ENCODE results near the gene MUC3A. TPM values are rescaled to one million over a fixed set of nuclear protein-coding genes. Genes with fewer than 3 reads are reported as not detected.

The MUC3A gene
- total RNA-seq, 1 donor from 2014 or later, result under 0.01 TPM

DNA sequence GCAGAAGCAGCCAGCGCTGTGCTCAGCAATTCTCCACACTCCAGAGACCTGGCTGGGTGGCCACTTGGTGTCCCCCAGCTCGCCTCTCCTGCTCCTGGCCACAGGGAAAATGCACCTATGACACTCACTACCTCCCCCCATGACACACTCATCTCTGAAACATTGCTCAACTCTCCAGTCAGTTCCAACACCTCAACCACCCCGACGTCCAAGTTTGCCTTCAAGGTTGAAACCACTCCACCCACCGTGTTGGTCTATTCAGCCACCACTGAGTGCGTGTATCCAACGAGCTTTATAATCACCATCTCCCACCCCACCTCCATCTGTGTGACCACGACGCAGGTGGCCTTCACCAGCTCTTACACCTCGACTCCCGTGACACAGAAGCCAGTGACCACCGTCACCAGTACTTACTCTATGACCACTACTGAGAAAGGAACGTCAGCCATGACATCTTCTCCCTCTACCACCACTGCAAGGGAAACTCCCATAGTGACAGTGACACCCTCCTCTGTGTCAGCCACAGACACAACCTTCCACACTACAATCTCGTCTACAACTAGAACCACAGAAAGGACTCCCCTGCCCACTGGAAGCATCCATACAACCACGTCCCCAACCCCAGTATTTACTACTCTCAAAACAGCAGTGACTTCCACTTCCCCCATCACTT is 2.7 kb downstream of the MUC3A start:
- H3K36me3 ChIP-seq (ENCODE audit: control insufficient read depth, insufficient read depth, low read length), result no peaks in the 10 kb centered on the region
- peaks cover 2% of the 10 kb centered on the region for H3K27me3 ChIP-seq (ENCODE audit: control insufficient read depth, insufficient read depth, low read length)
- FAIRE-seq (no peak), DNase-seq (ENCODE audit: low read depth) (no peak)
- no peak for TF ChIP-seq CTCF (IDR thresholded peaks at IDR 0.05; ENCODE audit: insufficient read depth, low read length, severe bottlenecking)
- H3K4me3 ChIP-seq (ENCODE audit: low read depth, low read length), result no peak overlapping the region

GRCh38 chr7:100952641-100953040 is 3.3 kb downstream of the MUC3A start:
- H3K36me3 ChIP-seq (ENCODE audit: control insufficient read depth, insufficient read depth, low read length), result no peaks in the 10 kb centered on the region
- H3K4me3 ChIP-seq (ENCODE audit: low read depth, low read length), result no peak overlapping the region
- TF ChIP-seq CTCF (IDR thresholded peaks at IDR 0.05; ENCODE audit: insufficient read depth, low read length, severe bottlenecking), result no peak
- FAIRE-seq, result no peak
- peaks cover 2% of the 10 kb centered on the region for H3K27me3 ChIP-seq (ENCODE audit: control insufficient read depth, insufficient read depth, low read length)
- no peak for DNase-seq (ENCODE audit: low read depth)

- Histone ChIP-seq H3K27me3 (ENCODE audit: control insufficient read depth, insufficient read depth, low read length) (no peaks in the 10 kb centered on the region), H3K36me3 (ENCODE audit: control insufficient read depth, insufficient read depth, low read length) (no peaks in the 10 kb centered on the region), H3K4me3 (ENCODE audit: low read depth, low read length) (no peak overlapping the region)
- DNase-seq (ENCODE audit: low read depth) (peak; percentile 27), FAIRE-seq (no peak)
- no peak for TF ChIP-seq CTCF (IDR thresholded peaks at IDR 0.05; ENCODE audit: insufficient read depth, low read length, severe bottlenecking)
These were observed 8.6 kb downstream of the MUC3A start for GRCh38 chr7:100957832-100958421.

DNA sequence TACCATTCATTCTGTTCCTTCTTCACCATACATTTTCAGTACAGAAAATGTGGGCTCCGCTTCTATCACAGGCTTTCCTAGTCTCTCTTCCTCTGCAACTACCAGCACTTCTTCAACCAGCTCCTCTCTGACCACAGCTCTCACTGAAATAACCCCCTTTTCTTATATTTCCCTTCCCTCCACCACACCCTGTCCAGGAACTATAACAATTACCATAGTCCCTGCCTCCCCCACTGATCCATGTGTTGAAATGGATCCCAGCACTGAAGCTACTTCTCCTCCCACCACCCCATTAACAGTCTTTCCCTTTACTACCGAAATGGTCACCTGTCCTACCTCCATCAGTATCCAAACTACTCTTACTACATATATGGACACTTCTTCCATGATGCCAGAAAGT is 10.6 kb downstream of the MUC3A start:
- Histone ChIP-seq H3K4me3 (ENCODE audit: low read depth, low read length) (no peak overlapping the region), H3K36me3 (ENCODE audit: control insufficient read depth, insufficient read depth, low read length) (no peaks in the 10 kb centered on the region), H3K27me3 (ENCODE audit: control insufficient read depth, insufficient read depth, low read length) (no peaks in the 10 kb centered on the region)
- TF ChIP-seq CTCF (IDR thresholded peaks at IDR 0.05; ENCODE audit: insufficient read depth, low read length, severe bottlenecking), result no peak
- FAIRE-seq (no peak), DNase-seq (ENCODE audit: low read depth) (no peak)

DNA sequence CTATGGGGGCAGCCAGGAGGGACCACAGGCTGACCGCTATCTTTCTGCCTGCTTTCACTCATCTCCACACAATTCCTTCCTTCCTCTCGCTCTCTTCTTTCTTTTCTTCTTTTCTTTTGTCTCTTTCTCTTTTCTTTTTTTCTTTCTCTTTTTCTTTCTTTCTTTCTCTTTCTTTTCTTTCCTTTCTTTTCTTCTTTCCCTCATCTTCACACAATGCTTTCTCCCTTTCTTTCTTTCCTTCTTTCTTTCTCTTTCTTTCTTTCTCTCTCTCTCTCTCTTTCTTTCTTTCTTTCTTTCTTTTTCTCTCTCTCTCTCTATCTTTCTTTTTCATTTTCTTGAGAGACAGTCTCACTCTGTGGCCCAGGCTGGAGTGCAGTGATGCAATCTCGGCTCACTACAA is 13.2 kb downstream of the MUC3A start:
- FAIRE-seq (no peak), DNase-seq (ENCODE audit: low read depth) (no peak)
- H3K27me3 ChIP-seq (ENCODE audit: control insufficient read depth, insufficient read depth, low read length), result peaks cover 19% of the 10 kb centered on the region
- no peaks in the 10 kb centered on the region for H3K36me3 ChIP-seq (ENCODE audit: control insufficient read depth, insufficient read depth, low read length)
- no peak for TF ChIP-seq CTCF (IDR thresholded peaks at IDR 0.05; ENCODE audit: insufficient read depth, low read length, severe bottlenecking)
- no peak overlapping the region for H3K4me3 ChIP-seq (ENCODE audit: low read depth, low read length)

- no peak for TF ChIP-seq CTCF (IDR thresholded peaks at IDR 0.05; ENCODE audit: insufficient read depth, low read length, severe bottlenecking)
- Histone ChIP-seq H3K36me3 (ENCODE audit: control insufficient read depth, insufficient read depth, low read length) (no peaks in the 10 kb centered on the region), H3K4me3 (ENCODE audit: low read depth, low read length) (no peak overlapping the region), H3K27me3 (ENCODE audit: control insufficient read depth, insufficient read depth, low read length) (peaks cover 22% of the 10 kb centered on the region)
- DNase-seq (ENCODE audit: low read depth) (no peak), FAIRE-seq (no peak)
These were observed 14.1 kb downstream of the MUC3A start for GRCh38 chr7:100963386-100963785.
